SW 1271 (cell line): Measurements from ENCODE around the gene SEPTIN10.
"Not testable (repeated sequence)": the region's sequence is repeated elsewhere in the genome, so short reads cannot be mapped to it uniquely, and the experiment has no call there.

Experiments
- DNase-seq, 2 experiments: peaks; one replicate each; lab custom pipeline; 2025; lab: John Stamatoyannopoulos, UW

The SEPTIN10 gene

GRCh38 chr2:109633284-109633961 is 19.7 kb upstream of the SEPTIN10 start:
- DNase-seq, result no peak

GRCh38 chr2:109632158-109632789 is 18.5 kb upstream of the SEPTIN10 start:
- DNase-seq, result no peak

- DNase-seq, result no peak
Measured at GRCh38 chr2:109631741-109632140, 18.0 kb upstream of the SEPTIN10 start.

GRCh38 chr2:109630441-109631430 is 17.0 kb upstream of the SEPTIN10 start:
- DNase-seq, result no peak

- no peak for DNase-seq
Measured at GRCh38 chr2:109629867-109630266, 16.1 kb upstream of the SEPTIN10 start.

GRCh38 chr2:109628321-109628720 is 14.6 kb upstream of the SEPTIN10 start:
- DNase-seq, result not testable (repeated sequence)

GRCh38 chr2:109624339-109624738 is 10.6 kb upstream of the SEPTIN10 start:
- DNase-seq, result no peak

GRCh38 chr2:109623923-109624322 is 10.2 kb upstream of the SEPTIN10 start:
- no peak for DNase-seq

GRCh38 chr2:109623297-109623696 is 9.5 kb upstream of the SEPTIN10 start:
- no peak for DNase-seq

GRCh38 chr2:109619032-109619615 is 5.4 kb upstream of the SEPTIN10 start:
- DNase-seq, result no peak

- no peak for DNase-seq
Measured at GRCh38 chr2:109616184-109616583, 2.4 kb upstream of the SEPTIN10 start.

- no peak for DNase-seq
Measured at GRCh38 chr2:109615637-109616144, 1.9 kb upstream of the SEPTIN10 start.

- no peak for DNase-seq
Measured at GRCh38 chr2:109614715-109615636, 1.2 kb upstream of the SEPTIN10 start.

- DNase-seq, result peak in 1 of 2 experiments; percentile 72
Measured at GRCh38 chr2:109613081-109613921, 465 bp downstream of the SEPTIN10 start.

GRCh38 chr2:109611467-109612095 is 2.2 kb downstream of the SEPTIN10 start:
- DNase-seq, result peak in 1 of 2 experiments; percentile 58

- DNase-seq, result peak; percentile 36 to 84
Measured at GRCh38 chr2:109609352-109610024, 4.3 kb downstream of the SEPTIN10 start.

- DNase-seq, result no peak
Measured at GRCh38 chr2:109607766-109608165, 6.0 kb downstream of the SEPTIN10 start.

GRCh38 chr2:109604597-109604996 is 9.2 kb downstream of the SEPTIN10 start:
- DNase-seq, result peak; percentile 70 to 74
